Panc1 (cell line): Measurements from ENCODE around the gene IL10.

Source experiments
- CTCF ChIP-seq: fragments of 450-650 bp; IDR thresholded peaks from 2 replicates; pipeline ENCODE4 v1.5.1; 2017; ENCODE audit warnings: mild to moderate bottlenecking
- POLR2AphosphoS5 ChIP-seq: IDR thresholded peaks from 2 replicates; pipeline ENCODE4 v1.6.1; 2012; ENCODE audit warnings: mild to moderate bottlenecking, low read depth, low read length, moderate library complexity
- REST ChIP-seq, 2 experiments: IDR thresholded peaks; 2 replicates each; pipeline ENCODE4 v1.6.1; 2011 to 2012; ENCODE audit warnings: low read depth in 2 of 2, control low read depth in 1 of 2, low read length in 1 of 2, mild to moderate bottlenecking in 1 of 2, moderate library complexity in 1 of 2; ENCODE audit not compliant: insufficient read depth in 1 of 2
- TCF7L2 ChIP-seq: IDR thresholded peaks from 2 replicates; pipeline ENCODE4 v1.6.1; 2011; ENCODE audit warnings: mild to moderate bottlenecking, low read depth, low read length, inconsistent platforms

DNA sequence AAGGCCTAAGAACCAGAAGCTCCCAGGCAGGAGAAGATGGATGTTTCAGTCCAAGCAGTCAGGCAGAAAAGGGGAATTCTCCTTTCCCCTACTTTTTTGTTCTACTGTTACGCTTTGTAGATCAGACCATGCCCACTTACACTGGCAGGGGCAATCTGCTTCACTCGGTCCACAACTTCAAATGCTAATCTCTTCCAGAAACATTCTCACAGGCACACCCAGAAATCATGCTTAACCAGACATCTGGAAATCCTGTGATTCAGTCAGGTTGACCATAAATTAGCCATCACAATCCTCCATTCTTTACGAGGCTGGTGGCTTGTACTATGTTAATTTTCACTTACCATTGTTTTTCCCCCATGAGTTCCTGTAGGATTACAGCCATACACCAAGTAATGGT lies 23.8 kb upstream of the IL10 start:
- no peak for TF ChIP-seq CTCF
- no peak for TF ChIP-seq REST (IDR thresholded peaks at IDR 0.05; ENCODE audit: insufficient read depth in 1 of 2, low read depth in 2 of 2, low read length in 1 of 2)
- TF ChIP-seq POLR2AphosphoS5, result no peak
- no peak for TF ChIP-seq TCF7L2
